ENCODE data around the gene CENPP.

Gene CENPP

GRCh38 chr9:92527291-92527828 lies 201.6 kb downstream of the CENPP start:
- Histone ChIP-seq H3K4me3 (no peak overlapping the region), H3K27ac (peak overlapping the region in 1 of 2 donors; percentile 9)
- no peak for DNase-seq (ENCODE audit: low spot score)
- no peak for TF ChIP-seq CTCF (IDR thresholded peaks at IDR 0.05)

- TF ChIP-seq CTCF (IDR thresholded peaks at IDR 0.05), result no peak
- H3K4me3 ChIP-seq, result no peak overlapping the region
- no peak for DNase-seq (ENCODE audit: low spot score)
- H3K27ac ChIP-seq, result peak overlapping the region in 1 of 2 donors; percentile 9
Measured at GRCh38 chr9:92527832-92528521, 202.2 kb downstream of the CENPP start.

GRCh38 chr9:92528522-92528849 lies 202.7 kb downstream of the CENPP start:
- H3K27ac ChIP-seq, result no peak overlapping the region
- TF ChIP-seq CTCF (IDR thresholded peaks at IDR 0.05), result no peak
- H3K4me3 ChIP-seq, result no peak overlapping the region
- no peak for DNase-seq (ENCODE audit: low spot score)

GRCh38 chr9:92529124-92529523 lies 203.4 kb downstream of the CENPP start:
- H3K27ac ChIP-seq, result no peak overlapping the region
- H3K4me3 ChIP-seq, result no peak overlapping the region
- no peak for DNase-seq (ENCODE audit: low spot score)
- no peak for TF ChIP-seq CTCF (IDR thresholded peaks at IDR 0.05)

GRCh38 chr9:92530893-92531292 lies 205.1 kb downstream of the CENPP start:
- H3K4me3 ChIP-seq, result no peak overlapping the region
- no peak overlapping the region for H3K27ac ChIP-seq
- no peak for TF ChIP-seq CTCF (IDR thresholded peaks at IDR 0.05)
- DNase-seq (ENCODE audit: low spot score), result no peak

GRCh38 chr9:92534204-92534603 lies 208.5 kb downstream of the CENPP start:
- Histone ChIP-seq H3K27ac (peak overlapping the region in 1 of 2 donors; percentile 71), H3K4me3 (peak overlapping the region; percentile 64)
- no peak for TF ChIP-seq CTCF (IDR thresholded peaks at IDR 0.05)
- DNase-seq (ENCODE audit: low spot score), result no peak

- no peak for TF ChIP-seq CTCF (IDR thresholded peaks at IDR 0.05)
- H3K27ac ChIP-seq, result peak overlapping the region; percentile 71 to 82
- H3K4me3 ChIP-seq, result peak overlapping the region; percentile 64
Measured at GRCh38 chr9:92534674-92535073, 208.9 kb downstream of the CENPP start.

More at GRCh38 chr9:92534674-92535073, 208.9 kb downstream of the CENPP start:
- DNase-seq (ENCODE audit: low spot score), result no peak

Measured in coronary artery (tissue), 2 donors.